ENCODE results near the gene ELP4. TPM values are rescaled to one million over a fixed set of nuclear protein-coding genes. Genes with fewer than 3 reads are reported as not detected.

The ELP4 gene
- total RNA-seq, 6 experiments from 2014 or later, result 7.3 to 16.4 (median 9.2) TPM

DNA sequence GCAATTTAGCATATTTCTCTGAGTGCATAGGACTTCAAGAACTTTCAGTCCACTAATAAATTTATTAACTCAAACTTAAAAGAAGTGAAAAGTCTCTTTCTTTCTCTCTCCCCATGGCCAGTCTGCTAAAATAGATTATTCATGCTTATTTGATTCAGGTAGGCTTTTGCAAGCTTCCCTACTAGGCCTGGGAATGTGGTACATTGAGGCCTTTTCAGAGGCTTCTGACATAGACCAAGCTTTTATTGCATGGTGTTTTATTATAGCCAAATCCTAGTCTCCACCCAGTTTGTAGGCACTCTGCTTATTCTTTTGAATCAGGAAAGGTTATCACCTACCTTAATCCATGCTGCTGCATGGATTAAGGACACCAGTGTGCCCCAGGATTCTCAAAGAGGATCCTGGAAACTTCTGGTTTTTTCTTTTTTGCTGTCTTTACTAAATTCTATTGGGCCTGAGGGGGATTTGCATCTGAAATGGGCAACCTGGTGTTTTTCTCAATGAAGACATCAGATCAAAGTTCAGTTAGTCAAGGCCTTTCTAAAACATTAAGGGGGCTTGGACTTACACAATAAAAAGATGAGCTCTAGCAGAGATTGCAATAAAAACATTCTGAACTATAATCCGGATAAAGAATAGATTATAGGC is 92.2 kb downstream of the ELP4 start:
- Histone ChIP-seq H3K36me3 (no peaks in the 10 kb centered on the region), H3K4me3 (no peak overlapping the region), H3K27ac (no peak overlapping the region), H3K27me3 (no peaks in the 10 kb centered on the region), H3K4me1 (no peaks in the 10 kb centered on the region), H3K9me3 (no peaks in the 10 kb centered on the region)
- 100% methylated on average over 1 of the region's 1 CpG for WGBS (ENCODE audit: insufficient coverage, low coverage, low lambda C conversion rate, missing lambda C conversion rate)
- TF ChIP-seq, protein P1, sequence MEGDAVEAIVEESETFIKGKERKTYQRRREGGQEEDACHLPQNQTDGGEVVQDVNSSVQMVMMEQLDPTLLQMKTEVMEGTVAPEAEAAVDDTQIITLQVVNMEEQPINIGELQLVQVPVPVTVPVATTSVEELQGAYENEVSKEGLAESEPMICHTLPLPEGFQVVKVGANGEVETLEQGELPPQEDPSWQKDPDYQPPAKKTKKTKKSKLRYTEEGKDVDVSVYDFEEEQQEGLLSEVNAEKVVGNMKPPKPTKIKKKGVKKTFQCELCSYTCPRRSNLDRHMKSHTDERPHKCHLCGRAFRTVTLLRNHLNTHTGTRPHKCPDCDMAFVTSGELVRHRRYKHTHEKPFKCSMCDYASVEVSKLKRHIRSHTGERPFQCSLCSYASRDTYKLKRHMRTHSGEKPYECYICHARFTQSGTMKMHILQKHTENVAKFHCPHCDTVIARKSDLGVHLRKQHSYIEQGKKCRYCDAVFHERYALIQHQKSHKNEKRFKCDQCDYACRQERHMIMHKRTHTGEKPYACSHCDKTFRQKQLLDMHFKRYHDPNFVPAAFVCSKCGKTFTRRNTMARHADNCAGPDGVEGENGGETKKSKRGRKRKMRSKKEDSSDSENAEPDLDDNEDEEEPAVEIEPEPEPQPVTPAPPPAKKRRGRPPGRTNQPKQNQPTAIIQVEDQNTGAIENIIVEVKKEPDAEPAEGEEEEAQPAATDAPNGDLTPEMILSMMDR (IDR thresholded peaks at IDR 0.05), result no peak
- no peak for TF ChIP-seq POLR2A (IDR thresholded peaks at IDR 0.05)
- intact Hi-C loops (cut with DNase I), result no loop called here
- no peak for ATAC-seq
- DNase-seq, result no peak

DNA sequence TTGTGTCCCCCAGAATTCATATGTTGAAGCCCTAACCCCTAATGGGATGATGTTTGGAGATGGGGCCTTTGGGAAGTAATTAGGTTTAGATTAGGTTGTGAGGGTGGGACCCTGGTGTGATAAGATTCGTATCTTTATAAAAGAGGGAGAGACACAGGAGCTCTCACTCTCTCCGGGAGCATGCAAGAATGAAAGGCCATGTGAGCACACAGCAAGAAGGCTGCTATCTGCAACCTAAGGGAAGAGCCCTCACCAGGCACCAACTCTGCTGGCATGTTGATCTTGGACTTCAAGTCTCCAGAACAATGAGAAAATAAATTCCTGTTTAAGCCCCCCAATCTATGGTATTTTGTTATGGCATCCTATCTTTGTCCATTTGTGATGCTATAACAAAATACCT is 97.3 kb downstream of the ELP4 start:
- no peak overlapping the region for H3K4me3 ChIP-seq
- no peaks in the 10 kb centered on the region for H3K4me1 ChIP-seq
- no peaks in the 10 kb centered on the region for H3K36me3 ChIP-seq
- no peaks in the 10 kb centered on the region for H3K27me3 ChIP-seq
- DNase-seq (no peak), ATAC-seq (no peak)
- WGBS (ENCODE audit: insufficient coverage, low coverage, low lambda C conversion rate, missing lambda C conversion rate), result 66% methylated on average over 2 of the region's 2 CpGs
- intact Hi-C loops (cut with DNase I), result no loop called here
- H3K27ac ChIP-seq, result no peak overlapping the region
- no peaks in the 10 kb centered on the region for H3K9me3 ChIP-seq
- TF ChIP-seq POLR2A (IDR thresholded peaks at IDR 0.05), result no peak
- TF ChIP-seq, protein P1 (IDR thresholded peaks at IDR 0.05), result no peak

DNA sequence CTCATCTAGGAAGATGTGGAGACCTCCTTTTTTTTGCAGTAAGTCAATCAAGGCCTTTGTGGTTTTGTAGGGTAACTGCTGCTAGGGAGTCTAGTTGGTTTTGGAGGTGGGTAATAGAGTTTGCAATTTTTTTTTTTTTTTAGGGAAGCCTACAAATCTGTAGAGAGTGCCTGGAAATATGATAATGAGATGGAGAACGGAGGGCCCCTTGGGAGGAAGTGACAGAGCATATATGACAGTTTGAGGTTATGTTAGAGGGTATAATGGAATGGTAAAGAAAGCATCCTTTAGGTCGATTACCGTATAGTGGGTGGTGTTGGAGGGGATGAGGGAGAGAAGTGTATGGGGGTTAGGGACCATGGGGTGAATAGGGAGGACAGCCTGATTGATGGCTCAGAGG is 98.3 kb downstream of the ELP4 start:
- Histone ChIP-seq H3K4me3 (no peak overlapping the region), H3K9me3 (no peaks in the 10 kb centered on the region), H3K36me3 (no peaks in the 10 kb centered on the region), H3K4me1 (no peaks in the 10 kb centered on the region), H3K27ac (no peak overlapping the region), H3K27me3 (no peaks in the 10 kb centered on the region)
- DNase-seq (no peak), ATAC-seq (no peak)
- intact Hi-C loops (cut with DNase I), result no loop called here
- WGBS (ENCODE audit: insufficient coverage, low coverage, low lambda C conversion rate, missing lambda C conversion rate), result 92% methylated on average over 3 of the region's 3 CpGs
- no peak for TF ChIP-seq POLR2A (IDR thresholded peaks at IDR 0.05)
- TF ChIP-seq, protein P1 (IDR thresholded peaks at IDR 0.05), result no peak

DNA sequence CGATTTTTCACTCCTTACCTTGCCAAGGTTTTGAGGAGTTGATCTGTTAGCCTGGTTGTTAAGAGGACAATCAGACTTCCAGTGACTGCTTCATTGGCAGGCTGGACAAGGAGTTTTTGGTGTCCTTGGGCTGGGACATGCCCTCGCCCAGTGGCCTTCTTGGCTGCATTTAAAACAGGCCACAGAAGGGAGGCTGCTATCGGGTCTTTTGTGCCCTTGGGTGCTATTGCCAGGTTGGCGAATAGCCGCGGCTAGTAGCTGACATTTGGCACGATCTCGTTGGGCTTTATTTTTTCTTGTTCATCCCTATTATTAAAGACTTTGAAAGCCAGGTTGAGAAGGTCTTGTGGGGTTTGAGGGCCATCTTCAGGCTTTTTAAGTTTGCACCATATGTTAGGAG is 99.4 kb downstream of the ELP4 start:
- no peak for ATAC-seq
- H3K36me3 ChIP-seq, result no peaks in the 10 kb centered on the region
- TF ChIP-seq POLR2A (IDR thresholded peaks at IDR 0.05), result no peak
- TF ChIP-seq, protein P1 (IDR thresholded peaks at IDR 0.05), result no peak

DNA sequence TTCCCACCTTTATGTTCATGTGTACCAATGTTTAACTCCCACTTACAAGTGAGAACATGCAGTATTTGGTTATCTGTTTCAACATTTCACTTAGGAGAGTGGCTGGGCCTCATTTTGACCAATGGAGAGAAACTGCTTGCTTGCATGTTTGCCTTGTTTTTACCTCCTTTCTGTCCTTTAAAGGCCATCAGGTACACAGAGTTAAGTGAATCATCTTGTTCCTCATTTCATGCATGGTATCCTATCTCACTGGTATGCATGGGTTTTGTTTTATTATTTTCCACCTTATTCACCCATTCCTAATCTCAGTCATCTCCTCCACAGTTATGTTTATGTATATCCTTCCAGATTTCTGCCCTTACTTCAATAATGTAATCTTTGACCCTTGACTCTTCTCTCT is 101.0 kb downstream of the ELP4 start:
- H3K4me1 ChIP-seq, result no peaks in the 10 kb centered on the region
- no peaks in the 10 kb centered on the region for H3K27me3 ChIP-seq
- ATAC-seq (no peak), DNase-seq (no peak)
- H3K27ac ChIP-seq, result no peak overlapping the region
- TF ChIP-seq, protein P1 (IDR thresholded peaks at IDR 0.05), result no peak
- no peak for TF ChIP-seq POLR2A (IDR thresholded peaks at IDR 0.05)
- H3K9me3 ChIP-seq, result no peaks in the 10 kb centered on the region
- no peak overlapping the region for H3K4me3 ChIP-seq
- H3K36me3 ChIP-seq, result no peaks in the 10 kb centered on the region
- intact Hi-C loops (cut with DNase I), result no loop called here

More for the DNA sequence above, 99.4 kb downstream of the ELP4 start:
- no peak overlapping the region for H3K27ac ChIP-seq
- no peak for DNase-seq
- no peaks in the 10 kb centered on the region for H3K9me3 ChIP-seq
- no peak overlapping the region for H3K4me3 ChIP-seq
- no peaks in the 10 kb centered on the region for H3K4me1 ChIP-seq
- 100% methylated on average over 1 of the region's 8 CpGs for WGBS (ENCODE audit: insufficient coverage, low coverage, low lambda C conversion rate, missing lambda C conversion rate)
- no peaks in the 10 kb centered on the region for H3K27me3 ChIP-seq
- intact Hi-C loops (cut with DNase I), result no loop called here
